DMS114 treated with DMSO at 0.1 percent for 48 hours (cell line): ENCODE results near the gene TMA7B.

Experiments used
- DNase-seq: peaks from one replicate; lab custom pipeline; 2025; ENCODE audit not compliant: unreplicated experiment; lab: John Stamatoyannopoulos, UW

Gene TMA7B

GRCh38 chr22:39932918-39933649 is 27.1 kb upstream of the TMA7B start:
- no peak for DNase-seq

DNA sequence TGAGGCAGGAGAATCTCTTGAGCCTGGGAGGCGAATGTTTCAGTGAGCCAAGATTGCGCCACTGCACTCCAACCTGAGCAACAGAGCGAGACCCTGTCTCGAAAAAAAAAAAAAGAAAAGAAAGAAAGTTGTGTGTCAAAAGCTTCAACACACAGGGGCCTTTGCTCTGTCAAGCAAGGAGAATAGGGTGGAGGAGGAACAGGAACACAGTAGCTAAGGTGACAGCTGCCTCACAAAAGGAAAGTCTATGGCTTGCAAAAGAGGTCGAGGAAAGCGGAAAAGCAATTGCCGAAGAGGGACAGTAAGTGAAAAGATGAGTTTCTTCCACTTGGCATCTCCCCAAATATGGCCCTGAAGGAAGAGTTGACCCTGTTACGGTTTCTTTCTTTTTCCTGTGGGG is 26.5 kb upstream of the TMA7B start:
- DNase-seq = no peak

DNA sequence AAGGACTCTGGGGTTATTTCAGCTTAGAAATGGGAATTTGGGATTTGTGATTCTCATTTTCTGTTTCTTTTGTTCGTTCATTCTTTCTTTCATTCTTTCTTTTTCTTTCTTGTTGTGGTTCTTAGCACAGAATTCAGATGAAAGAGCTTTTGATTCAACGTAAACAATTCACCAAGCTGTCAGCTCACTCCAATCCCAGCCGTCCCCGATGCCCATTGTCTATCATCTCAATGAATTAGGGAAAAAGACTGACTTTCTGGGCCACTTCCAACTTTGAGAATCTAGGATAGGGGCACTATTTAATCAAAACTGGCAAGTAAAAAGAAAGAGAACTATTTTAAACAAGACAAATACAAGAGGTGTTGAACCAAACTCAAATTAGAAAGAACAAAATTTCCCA is 25.1 kb upstream of the TMA7B start:
- DNase-seq = no peak

- no peak for DNase-seq
Measured at GRCh38 chr22:39935612-39936011, 24.6 kb upstream of the TMA7B start.

GRCh38 chr22:39936523-39937145 is 23.6 kb upstream of the TMA7B start:
- DNase-seq = no peak

DNA sequence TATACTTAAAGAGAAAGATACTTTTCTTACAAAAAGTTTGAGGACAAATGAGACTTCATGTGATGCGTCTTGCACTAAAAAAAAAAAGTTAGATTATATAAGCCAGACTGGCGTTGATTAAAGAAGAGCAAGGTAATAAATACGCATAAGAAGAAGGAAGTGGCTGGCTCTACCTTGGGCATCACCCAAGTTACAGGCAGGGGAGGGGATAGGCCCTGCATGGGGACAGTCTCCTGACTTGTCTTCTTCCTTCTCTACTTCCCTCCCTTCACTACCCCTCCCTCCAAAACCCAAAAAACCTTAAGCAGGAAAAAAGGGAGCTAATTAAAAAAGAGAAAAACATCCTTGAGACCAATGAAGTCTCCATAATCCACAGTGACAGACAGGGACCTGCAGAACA is 22.3 kb upstream of the TMA7B start:
- DNase-seq = no peak

- no peak for DNase-seq
Measured at GRCh38 chr22:39938509-39939111, 21.6 kb upstream of the TMA7B start.

DNA sequence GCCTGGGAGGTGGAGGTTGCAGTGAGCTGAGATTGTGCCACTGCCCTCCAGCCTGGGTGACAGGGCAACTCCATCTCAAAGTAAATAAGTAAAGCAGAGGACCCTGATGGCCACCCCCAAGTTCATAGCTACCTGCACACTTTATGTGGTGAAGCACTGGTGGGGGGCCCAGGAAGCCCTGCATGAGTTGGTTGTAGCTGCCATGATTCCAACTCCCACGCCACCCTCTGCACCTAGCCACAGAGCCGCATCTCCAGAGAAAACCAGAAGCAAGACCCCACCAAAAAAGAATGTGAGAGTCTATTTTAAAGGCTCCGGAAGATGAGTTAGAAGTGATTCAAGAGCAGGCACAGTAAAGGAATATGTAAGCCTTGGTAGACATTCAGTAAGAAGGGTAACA is 20.4 kb upstream of the TMA7B start:
- no peak for DNase-seq

- no peak for DNase-seq
Measured at GRCh38 chr22:39940757-39941305, 19.4 kb upstream of the TMA7B start.

DNA sequence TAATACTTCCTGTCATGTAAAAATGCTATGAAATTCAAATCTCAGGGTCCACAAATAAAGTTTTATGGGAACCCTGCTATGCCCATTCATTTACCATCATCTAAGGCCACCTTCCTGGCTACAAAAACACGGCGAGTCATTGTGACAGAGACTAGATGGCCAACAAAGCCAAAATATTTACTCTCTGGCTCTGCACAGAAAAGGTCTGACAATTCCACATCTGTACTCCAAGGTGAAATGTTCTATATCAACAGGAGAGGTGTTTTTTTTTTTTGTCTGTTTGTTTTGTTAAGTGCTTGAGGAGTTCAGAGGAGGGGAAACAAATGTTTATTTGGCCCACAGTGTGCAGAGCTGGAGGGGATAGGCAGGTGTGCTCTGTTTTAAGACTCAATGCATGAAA is 18.6 kb upstream of the TMA7B start:
- no peak for DNase-seq

- DNase-seq = no peak
Measured at GRCh38 chr22:39942439-39943230, 17.6 kb upstream of the TMA7B start.

- DNase-seq = no peak
Measured at GRCh38 chr22:39943337-39943736, 16.9 kb upstream of the TMA7B start.

DNA sequence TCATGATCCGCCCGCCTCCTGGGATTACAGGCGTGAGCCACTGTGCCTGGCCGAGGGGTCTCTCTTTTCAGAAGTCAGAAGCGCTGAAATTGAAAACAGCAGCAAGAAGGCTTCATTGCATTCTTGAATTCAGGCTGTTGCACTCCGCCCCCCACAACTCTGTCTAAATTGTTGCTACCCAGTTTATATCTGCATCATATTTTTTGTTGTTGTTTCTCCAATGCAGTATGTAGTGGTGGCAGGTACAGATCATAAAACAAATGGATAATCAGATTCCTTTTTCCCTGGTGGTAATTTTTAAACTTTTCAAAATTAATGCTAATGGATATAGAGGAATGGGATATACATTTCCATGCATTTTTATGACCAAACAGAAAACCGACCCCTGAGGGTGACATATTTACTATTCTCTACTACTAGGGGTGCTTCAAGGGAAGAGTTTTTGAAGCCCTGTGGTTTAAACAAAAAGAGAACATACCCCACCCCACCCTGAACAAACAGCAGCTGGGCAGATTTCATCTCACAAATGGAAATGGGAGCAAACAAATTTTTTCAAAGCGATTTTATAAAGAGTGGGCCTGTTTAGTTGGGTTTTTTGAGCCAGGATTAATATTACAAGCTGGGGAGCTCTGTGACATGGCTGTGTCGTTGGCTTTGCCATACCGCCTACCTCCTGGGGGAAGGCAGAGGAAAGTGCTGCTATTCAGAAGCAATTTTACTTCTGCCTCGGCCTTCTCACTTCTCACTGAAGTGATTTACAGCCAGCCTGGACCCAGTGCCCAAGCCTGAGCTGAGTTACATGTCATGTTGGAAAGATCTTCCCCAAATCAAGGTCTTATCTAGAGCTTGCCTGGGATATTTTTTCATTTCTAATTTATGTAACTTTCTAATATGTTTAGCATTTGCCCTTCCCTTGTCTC is 16.0 kb upstream of the TMA7B start:
- DNase-seq = no peak

- DNase-seq = no peak
Measured at GRCh38 chr22:39946126-39946502, 14.1 kb upstream of the TMA7B start.

GRCh38 chr22:39946503-39947219 is 13.5 kb upstream of the TMA7B start:
- DNase-seq = no peak

GRCh38 chr22:39947220-39948216 is 12.7 kb upstream of the TMA7B start:
- DNase-seq = no peak

- no peak for DNase-seq
Measured at GRCh38 chr22:39949964-39950737, 10.0 kb upstream of the TMA7B start.
